ENCODE data around the gene IGFBP5.

DNA sequence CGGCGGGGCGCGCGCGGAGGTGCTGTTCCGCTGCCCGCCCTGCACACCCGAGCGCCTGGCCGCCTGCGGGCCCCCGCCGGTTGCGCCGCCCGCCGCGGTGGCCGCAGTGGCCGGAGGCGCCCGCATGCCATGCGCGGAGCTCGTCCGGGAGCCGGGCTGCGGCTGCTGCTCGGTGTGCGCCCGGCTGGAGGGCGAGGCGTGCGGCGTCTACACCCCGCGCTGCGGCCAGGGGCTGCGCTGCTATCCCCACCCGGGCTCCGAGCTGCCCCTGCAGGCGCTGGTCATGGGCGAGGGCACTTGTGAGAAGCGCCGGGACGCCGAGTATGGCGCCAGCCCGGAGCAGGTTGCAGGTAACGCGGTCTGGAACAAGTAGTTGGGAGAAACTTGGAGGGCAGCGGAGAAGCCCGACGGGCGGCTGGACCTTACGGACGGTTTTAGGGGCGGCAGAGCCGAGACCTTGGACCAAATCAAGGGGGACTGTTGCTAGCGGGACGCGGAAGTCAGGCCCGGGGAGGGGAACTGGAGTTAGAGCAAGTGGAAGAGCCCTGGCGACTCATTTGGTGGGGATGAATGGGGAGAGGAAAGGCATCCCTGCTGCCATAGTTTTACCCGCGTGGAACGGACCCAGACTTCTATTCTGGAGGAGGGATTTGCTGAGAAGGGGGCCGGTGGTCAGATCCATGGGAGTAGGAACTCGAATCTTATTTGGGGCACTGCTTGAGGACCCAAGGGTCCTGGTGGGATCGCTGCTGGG lies 61.6 kb downstream of the IGFBP5 start:
- TF ChIP-seq, protein P1, sequence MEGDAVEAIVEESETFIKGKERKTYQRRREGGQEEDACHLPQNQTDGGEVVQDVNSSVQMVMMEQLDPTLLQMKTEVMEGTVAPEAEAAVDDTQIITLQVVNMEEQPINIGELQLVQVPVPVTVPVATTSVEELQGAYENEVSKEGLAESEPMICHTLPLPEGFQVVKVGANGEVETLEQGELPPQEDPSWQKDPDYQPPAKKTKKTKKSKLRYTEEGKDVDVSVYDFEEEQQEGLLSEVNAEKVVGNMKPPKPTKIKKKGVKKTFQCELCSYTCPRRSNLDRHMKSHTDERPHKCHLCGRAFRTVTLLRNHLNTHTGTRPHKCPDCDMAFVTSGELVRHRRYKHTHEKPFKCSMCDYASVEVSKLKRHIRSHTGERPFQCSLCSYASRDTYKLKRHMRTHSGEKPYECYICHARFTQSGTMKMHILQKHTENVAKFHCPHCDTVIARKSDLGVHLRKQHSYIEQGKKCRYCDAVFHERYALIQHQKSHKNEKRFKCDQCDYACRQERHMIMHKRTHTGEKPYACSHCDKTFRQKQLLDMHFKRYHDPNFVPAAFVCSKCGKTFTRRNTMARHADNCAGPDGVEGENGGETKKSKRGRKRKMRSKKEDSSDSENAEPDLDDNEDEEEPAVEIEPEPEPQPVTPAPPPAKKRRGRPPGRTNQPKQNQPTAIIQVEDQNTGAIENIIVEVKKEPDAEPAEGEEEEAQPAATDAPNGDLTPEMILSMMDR (IDR thresholded peaks at IDR 0.05) = no peak
- no peak for TF ChIP-seq EZH2phosphoT487 (IDR thresholded peaks at IDR 0.05)
